H1 (cell line): ENCODE results near the gene SLC6A6. TPM values are rescaled to one million over a fixed set of nuclear protein-coding genes. Genes with fewer than 3 reads are reported as not detected.
A peak's percentile ranks its signal among the peaks of the same experiment; 100 is the strongest.

ENCODE experiments used
- CTCF ChIA-PET: fragments of 300-600 bp; sonication (Branson Sonifier 250); formaldehyde crosslinking; loops from one replicate; lab custom pipeline; 2021; ENCODE audit not compliant: partially characterized antibody; lab: Charles Lee
- POLR2A ChIA-PET: fragments of 300-600 bp; sonication (Branson Sonifier 250); formaldehyde crosslinking; loops from one replicate; lab custom pipeline; 2021; ENCODE audit warnings: inconsistent platforms; ENCODE audit not compliant: partially characterized antibody; lab: Charles Lee
- DNase-seq, 2 experiments: peaks; one replicate each; pipeline versions ENCODE4 v3.0.0 to v3.0.0-alpha.2; 2010 to 2022; ENCODE audit warnings: low spot score in 2 of 2, low read depth in 1 of 2, mixed read lengths in 1 of 2
- FAIRE-seq: peaks from 2 replicates; lab custom pipeline; 2011; peaks lifted over from hg19 to GRCh38; lab: Jason Lieb, UNC
- H2AFZ ChIP-seq: 2 replicates; pipeline ENCODE4 v1.8.1; 2012; ENCODE audit warnings: low read length, inconsistent platforms
- H2AK5ac ChIP-seq: 2 replicates; pipeline ENCODE4 v1.6.1; 2013; ENCODE audit warnings: low read depth, low read length
- H2BK120ac ChIP-seq: replicated peaks from 2 replicates; pipeline ENCODE3; 2013; ENCODE audit warnings: low read depth, low read length, inconsistent platforms
- H2BK12ac ChIP-seq: 2 replicates; pipeline ENCODE4 v1.6.1; 2013; ENCODE audit warnings: low read depth, low read length
- H2BK15ac ChIP-seq: 2 replicates; pipeline ENCODE4 v1.6.1; 2013; ENCODE audit warnings: low read length
- H2BK20ac ChIP-seq: 2 replicates; pipeline ENCODE4 v1.6.1; 2013; ENCODE audit warnings: low read length
- H2BK5ac ChIP-seq: 2 replicates; pipeline ENCODE4 v1.6.1; 2013; ENCODE audit warnings: low read depth, low read length
- H3K14ac ChIP-seq: 2 replicates; pipeline ENCODE4 v1.6.1; 2013; ENCODE audit warnings: inconsistent platforms; ENCODE audit not compliant: insufficient read length
- H3K18ac ChIP-seq: 2 replicates; pipeline ENCODE4 v1.6.1; 2013; ENCODE audit warnings: low read length; ENCODE audit errors: extremely low read depth
- H3K23ac ChIP-seq: 2 replicates; pipeline ENCODE4 v1.6.1; 2013; ENCODE audit warnings: inconsistent platforms; ENCODE audit not compliant: insufficient read length
- H3K23me2 ChIP-seq: 2 replicates; pipeline ENCODE4 v1.6.1; 2013; ENCODE audit warnings: low read depth, low read length
- H3K27ac ChIP-seq: 2 replicates; pipeline ENCODE4 v1.6.1; 2011; ENCODE audit warnings: low read depth, low read length, inconsistent platforms
- H3K27me3 ChIP-seq, 4 experiments: replicated peaks in 1 of 4; 1 replicate in 1 of 4; 2 replicates in 3 of 4; pipeline versions ENCODE4 v1.6.1 to v1.8.1; 2011 to 2013; ENCODE audit warnings: low read length in 3 of 4, mild to moderate bottlenecking in 3 of 4, inconsistent platforms in 2 of 4, mixed read lengths in 2 of 4, moderate library complexity in 1 of 4; ENCODE audit not compliant: control insufficient read depth in 3 of 4, insufficient read depth in 3 of 4; ENCODE audit errors: extremely low read depth in 1 of 4
- H3K36me3 ChIP-seq, 4 experiments: 2 replicates each; pipeline versions ENCODE4 v1.6.1 to v1.8.1; 2011 to 2013; ENCODE audit warnings: mild to moderate bottlenecking in 4 of 4, low read length in 3 of 4, moderate library complexity in 2 of 4, control low read depth in 1 of 4, inconsistent platforms in 1 of 4; ENCODE audit not compliant: insufficient read depth in 4 of 4, control insufficient read depth in 2 of 4
- H3K4ac ChIP-seq: replicated peaks from 2 replicates; pipeline ENCODE3; 2013; ENCODE audit warnings: low read length, low read depth, mixed read lengths, inconsistent platforms; ENCODE audit not compliant: insufficient read length
- H3K4me1 ChIP-seq, 4 experiments: replicated peaks in 1 of 4; 1 replicate in 1 of 4; 2 replicates in 3 of 4; pipeline versions ENCODE4 v1.6.1 to v1.8.1; 2011 to 2013; ENCODE audit warnings: low read length in 3 of 4, inconsistent platforms in 2 of 4, mixed read lengths in 1 of 4; ENCODE audit not compliant: insufficient read depth in 4 of 4, control insufficient read depth in 3 of 4
- H3K4me2 ChIP-seq, 2 experiments: 2 replicates each; pipeline versions ENCODE4 v1.6.1 to v1.8.1; 2011 to 2013; ENCODE audit warnings: low read depth in 2 of 2, low read length in 2 of 2, control low read depth in 1 of 2, inconsistent platforms in 1 of 2, mild to moderate bottlenecking in 1 of 2; ENCODE audit not compliant: insufficient read depth in 1 of 2
- H3K4me3 ChIP-seq, 4 experiments: fragments of 200-600, 300-600 bp in 1 of 4; sonication (generic), shearing (Covaris generic), sonication (Bioruptor Twin) in 1 of 4; 2 replicates each; pipeline versions ENCODE4 v1.5.1 to v1.8.1; 2011 to 2016; ENCODE audit warnings: low read length in 4 of 4, low read depth in 3 of 4, control low read depth in 2 of 4, inconsistent platforms in 2 of 4, mild to moderate bottlenecking in 2 of 4, mixed read lengths in 1 of 4, moderate library complexity in 1 of 4; ENCODE audit not compliant: insufficient read depth in 2 of 4; ENCODE audit errors: extremely low read depth in 1 of 4
- H3K56ac ChIP-seq: replicated peaks from 2 replicates; pipeline ENCODE3; 2013; ENCODE audit warnings: low read depth, mild to moderate bottlenecking, mixed read lengths, low read length, inconsistent platforms; ENCODE audit not compliant: insufficient read length
- H3K79me1 ChIP-seq: 2 replicates; pipeline ENCODE4 v1.6.1; 2013; ENCODE audit warnings: low read depth, low read length, control low read depth
- H3K79me2 ChIP-seq, 2 experiments: 2 replicates each; pipeline versions ENCODE4 v1.6.1 to v1.8.1; 2012 to 2013; ENCODE audit warnings: low read length in 2 of 2, mild to moderate bottlenecking in 2 of 2, inconsistent platforms in 1 of 2; ENCODE audit not compliant: insufficient read depth in 2 of 2, control insufficient read depth in 1 of 2
- H3K9ac ChIP-seq, 4 experiments: replicated peaks in 1 of 4; 1 replicate in 1 of 4; 2 replicates in 3 of 4; pipeline versions ENCODE4 v1.6.1 to v1.8.1; 2011 to 2013; ENCODE audit warnings: low read depth in 3 of 4, low read length in 3 of 4, control low read depth in 2 of 4, mild to moderate bottlenecking in 2 of 4, moderate library complexity in 2 of 4, inconsistent platforms in 1 of 4; ENCODE audit errors: extremely low read depth in 1 of 4
- H3K9me3 ChIP-seq, 2 experiments: 2 replicates each; pipeline versions ENCODE4 v1.6.1 to v1.8.1; 2012 to 2013; ENCODE audit warnings: mild to moderate bottlenecking in 2 of 2, moderate library complexity in 2 of 2, control low read depth in 1 of 2, inconsistent platforms in 1 of 2, low read depth in 1 of 2, low read length in 1 of 2, mixed read lengths in 1 of 2; ENCODE audit not compliant: insufficient read depth in 2 of 2
- H4K20me1 ChIP-seq, 2 experiments: replicated peaks in 1 of 2; 2 replicates each; pipeline versions ENCODE3 to v1.8.1; 2011 to 2013; ENCODE audit warnings: inconsistent platforms in 2 of 2, low read length in 2 of 2, mild to moderate bottlenecking in 1 of 2; ENCODE audit not compliant: insufficient read depth in 2 of 2, control insufficient read depth in 1 of 2
- H4K5ac ChIP-seq: 2 replicates; pipeline ENCODE4 v1.6.1; 2013; ENCODE audit warnings: low read length, low read depth, mixed read lengths, inconsistent platforms; ENCODE audit not compliant: insufficient read length
- H4K8ac ChIP-seq: 2 replicates; pipeline ENCODE4 v1.8.0; 2013; ENCODE audit warnings: mild to moderate bottlenecking, moderate library complexity, low read length, inconsistent platforms; ENCODE audit not compliant: insufficient read depth; ENCODE audit errors: extremely low read depth
- H4K91ac ChIP-seq: replicated peaks from 2 replicates; pipeline ENCODE3; 2013; ENCODE audit warnings: low read length, mixed read lengths, inconsistent platforms; ENCODE audit not compliant: insufficient read length
- CTCF ChIP-seq, 3 experiments: IDR thresholded peaks; 1 replicate in 2 of 3; 2 replicates in 1 of 3; pipeline versions ENCODE4 v1.5.1 to v1.6.1; 2011; ENCODE audit warnings: low read length in 3 of 3, mild to moderate bottlenecking in 3 of 3, inconsistent platforms in 2 of 3, low read depth in 1 of 3, moderate library complexity in 1 of 3; ENCODE audit not compliant: insufficient read depth in 1 of 3; ENCODE audit errors: control extremely low read depth in 1 of 3
- POU5F1 ChIP-seq: IDR thresholded peaks from 2 replicates; pipeline ENCODE4 v1.6.1; 2011; ENCODE audit warnings: low read depth, mild to moderate bottlenecking, low read length, moderate library complexity
- RAD21 ChIP-seq, 2 experiments: IDR thresholded peaks in 1 of 2; conservative IDR thresholded peaks in 1 of 2; 2 replicates each; pipeline ENCODE4 v1.6.1; 2011; ENCODE audit warnings: low read depth in 2 of 2, low read length in 2 of 2, improper control_type of control experiment in 1 of 2, inconsistent platforms in 1 of 2, mild to moderate bottlenecking in 1 of 2, moderate library complexity in 1 of 2
- TEAD4 ChIP-seq: IDR thresholded peaks from 2 replicates; pipeline ENCODE4 v1.6.1; 2012; ENCODE audit warnings: low read depth, low read length, inconsistent platforms, mixed read lengths
- WGBS, 2 experiments: shearing (Covaris generic) in 1 of 2; methylation state at CpG; one replicate each; pipeline versions ENCODE4 v1.1.6 to v1.1.7; 2013 to 2015; ENCODE audit warnings: low lambda C conversion rate in 2 of 2, mixed read lengths in 2 of 2, inconsistent platforms in 1 of 2, low coverage in 1 of 2, missing lambda C conversion rate in 1 of 2; ENCODE audit not compliant: insufficient replicate concordance in 2 of 2, insufficient coverage in 1 of 2, insufficient read length in 1 of 2; ENCODE audit errors: extremely low coverage in 1 of 2, missing lambda C conversion rate in 1 of 2; 5-methylcytosine and 5-hydroxymethylcytosine counted together
- polyA plus RNA-seq, 7 experiments: library from polyadenylated mRNA; depleted of rRNA in 3 of 7; stranded (reverse) in 5 of 7; unstranded in 2 of 7; fragments of >200 nt in 5 of 7; fragments of 200-250 nt in 2 of 7; gene quantifications; 1 replicate in 5 of 7; 2 replicates in 1 of 7; 4 replicates in 1 of 7; pipeline versions ENCODE4 v1.2.1 to v1.2.3, GENCODE V29; 2011 to 2013; ENCODE audit warnings: missing spikeins in 2 of 7, mixed read lengths in 2 of 7
- total RNA-seq: library from RNA; stranded (reverse); fragmentation: NEBNext Ultra II Directional; extraction: Animal tissue kit (Norgen Biotek cat#: 25700); gene quantifications from 2 replicates; pipeline ENCODE4 v1.2.1, GENCODE V29; 2021

Gene SLC6A6
- total and polyA plus RNA-seq, 2 of the 8 experiments (the other 6 are each of a cell fraction or from before 2014, with no cell fraction given), result 66.2 to 144 TPM

- H3K23me2 ChIP-seq, result no peaks in the 10 kb centered on the region
- H4K91ac ChIP-seq, result no peak overlapping the region
- TF ChIP-seq POU5F1, result no peak
- peak; percentile 34 to 50 (median 34); a peak in 3 of 4 replicates for TF ChIP-seq CTCF (IDR thresholded peaks at IDR 0.05; ENCODE audit: control extremely low read depth in 1 of 3, insufficient read depth in 1 of 3, low read depth in 1 of 3, low read length in 3 of 3)
- peak; percentile 21 to 44; a peak in 2 of 4 replicates for TF ChIP-seq RAD21 (IDR thresholded peaks at IDR 0.05 in 1 of 2, conservative IDR thresholded peaks at IDR 0.05 in 1 of 2; ENCODE audit: low read depth in 2 of 2, low read length in 2 of 2)
- peak; percentile 37; the same call in 1 of the 2 replicates for TF ChIP-seq TEAD4
- H3K56ac ChIP-seq, result no peak overlapping the region
- H3K27me3 ChIP-seq, result no peaks in the 10 kb centered on the region
- no peaks in the 10 kb centered on the region for H3K79me2 ChIP-seq
- no peak overlapping the region for H3K4me3 ChIP-seq
- H3K9me3 ChIP-seq, result no peaks in the 10 kb centered on the region
- no peak overlapping the region for H3K4me2 ChIP-seq
- FAIRE-seq, result no peak
- H3K4ac ChIP-seq, result no peak overlapping the region
- H3K9ac ChIP-seq, result no peak overlapping the region
- H3K36me3 ChIP-seq, result no peaks in the 10 kb centered on the region; a peak in 1 of 8 replicates
- no peak overlapping the region for H4K8ac ChIP-seq
- H3K18ac ChIP-seq, result peak overlapping the region; percentile 60
- no peak for DNase-seq
- H3K4me1 ChIP-seq, result peaks cover 0 to 8% (median 4%) of the 10 kb centered on the region in 4 experiments; a peak in 6 of 7 replicates
- no peaks in the 10 kb centered on the region for H4K20me1 ChIP-seq
- no peak overlapping the region for H2AFZ ChIP-seq
- ChIA-PET CTCF (interaction anchor here (0.5 to 5.3 kb wide), 25 partner anchors 9 to 189 kb away, joined by 3 to 70 read pairs (median 4); partner anchors contain the start of gene SLC6A6), POLR2A (interaction anchor here (0.9 to 6.0 kb wide), 3 partner anchors 11 to 40 kb away, joined by 4 to 41 read pairs (median 4); partner anchors contain the start of gene SLC6A6)
- H3K27ac ChIP-seq, result no peak overlapping the region
- no peak overlapping the region for H3K14ac ChIP-seq
- H3K79me1 ChIP-seq, result no peaks in the 10 kb centered on the region
- no peak overlapping the region for H2BK120ac ChIP-seq
- no peak overlapping the region for H4K5ac ChIP-seq
- peak overlapping the region; percentile 80; the same call in 1 of the 2 replicates for H2BK12ac ChIP-seq
- H2BK20ac ChIP-seq, result no peak overlapping the region
- H2BK15ac ChIP-seq, result no peak overlapping the region
- 76% methylated on average over 4 of the region's 4 CpGs; no CpG with 5 or more reads in 1 of the 2 experiments for WGBS, 2 experiments
- no peak overlapping the region for H2AK5ac ChIP-seq
- no peak overlapping the region for H3K23ac ChIP-seq
- peak overlapping the region; percentile 12; the same call in 1 of the 2 replicates for H2BK5ac ChIP-seq
Observed at GRCh38 chr3:14392231-14392630, 10.2 kb upstream of the SLC6A6 start.
